Keratinocyte (primary cell): ENCODE results near the gene VASH2.

ENCODE experiments used
- EZH2 ChIP-seq: IDR thresholded peaks from one replicate; pipeline ENCODE4 v1.6.1; 2012; ENCODE audit warnings: inconsistent platforms, mild to moderate bottlenecking, low read length, moderate library complexity
- TF ChIP-seq, protein P1 (sequence below), 3 experiments: IDR thresholded peaks in 1 of 3; conservative IDR thresholded peaks in 1 of 3; optimal IDR thresholded peaks in 1 of 3; 2 replicates in 2 of 3; 3 replicates in 1 of 3; pipeline versions ENCODE3 to v1.5.1; 2011; ENCODE audit warnings: low read length in 3 of 3, mild to moderate bottlenecking in 3 of 3, moderate library complexity in 2 of 3, control low read depth in 1 of 3, inconsistent platforms in 1 of 3; ENCODE audit not compliant: insufficient read depth in 2 of 3; ENCODE audit errors: extremely low read depth in 1 of 3

DNA sequence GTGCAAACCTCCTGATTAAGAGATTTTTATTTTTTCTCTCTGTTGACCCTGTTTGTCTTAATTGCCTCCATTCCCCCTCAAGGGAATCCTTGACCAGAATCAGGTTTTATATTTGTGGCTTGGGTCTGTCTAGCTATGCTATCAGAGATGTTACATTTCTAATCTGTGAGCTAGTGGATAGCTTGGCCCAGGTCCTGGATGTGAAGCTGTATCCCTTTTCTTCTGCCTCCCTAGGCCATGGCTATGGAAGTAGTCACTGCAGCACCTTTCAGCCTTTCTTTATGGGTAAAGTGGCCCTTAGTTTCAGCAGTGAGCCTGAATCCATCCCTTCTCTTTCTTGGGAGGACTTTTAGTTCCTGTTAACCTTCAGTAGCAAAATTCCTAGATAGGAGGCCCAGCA, 82.3 kb downstream of the VASH2 start:
- TF ChIP-seq, protein P1, sequence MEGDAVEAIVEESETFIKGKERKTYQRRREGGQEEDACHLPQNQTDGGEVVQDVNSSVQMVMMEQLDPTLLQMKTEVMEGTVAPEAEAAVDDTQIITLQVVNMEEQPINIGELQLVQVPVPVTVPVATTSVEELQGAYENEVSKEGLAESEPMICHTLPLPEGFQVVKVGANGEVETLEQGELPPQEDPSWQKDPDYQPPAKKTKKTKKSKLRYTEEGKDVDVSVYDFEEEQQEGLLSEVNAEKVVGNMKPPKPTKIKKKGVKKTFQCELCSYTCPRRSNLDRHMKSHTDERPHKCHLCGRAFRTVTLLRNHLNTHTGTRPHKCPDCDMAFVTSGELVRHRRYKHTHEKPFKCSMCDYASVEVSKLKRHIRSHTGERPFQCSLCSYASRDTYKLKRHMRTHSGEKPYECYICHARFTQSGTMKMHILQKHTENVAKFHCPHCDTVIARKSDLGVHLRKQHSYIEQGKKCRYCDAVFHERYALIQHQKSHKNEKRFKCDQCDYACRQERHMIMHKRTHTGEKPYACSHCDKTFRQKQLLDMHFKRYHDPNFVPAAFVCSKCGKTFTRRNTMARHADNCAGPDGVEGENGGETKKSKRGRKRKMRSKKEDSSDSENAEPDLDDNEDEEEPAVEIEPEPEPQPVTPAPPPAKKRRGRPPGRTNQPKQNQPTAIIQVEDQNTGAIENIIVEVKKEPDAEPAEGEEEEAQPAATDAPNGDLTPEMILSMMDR (optimal IDR thresholded peaks at IDR 0.05 in 1 of 3, IDR thresholded peaks at IDR 0.05 in 1 of 3, conservative IDR thresholded peaks at IDR 0.05 in 1 of 3; ENCODE audit: extremely low read depth in 1 of 3, insufficient read depth in 2 of 3, low read length in 3 of 3) = no peak
- no peak for TF ChIP-seq EZH2
